GM23248 (cell line): ENCODE data around the gene ACO2.

Source experiments
- EZH2 ChIP-seq: fragments of 200-600 bp; sonication (generic); IDR thresholded peaks from 2 replicates; pipeline ENCODE4 v1.6.1; 2018; ENCODE audit warnings: antibody characterized with exemption, mild to moderate bottlenecking; ENCODE audit not compliant: insufficient read depth, poor library complexity, severe bottlenecking
- EZH2phosphoT487 ChIP-seq: fragments of 200-600 bp; sonication (generic); IDR thresholded peaks from 2 replicates; pipeline ENCODE4 v1.6.1; 2018; ENCODE audit warnings: antibody characterized with exemption, moderate library complexity, mild to moderate bottlenecking, low read depth; ENCODE audit not compliant: insufficient read depth

- TF ChIP-seq EZH2 (no peak), EZH2phosphoT487 (no peak)
These were observed 22.8 kb upstream of the ACO2 start for GRCh38 chr22:41446057-41446501.
